Stimulated activated naive CD8-positive, alpha-beta T cell treated with anti-CD3 and anti-CD28 coated beads, Interleukin-15, Interleukin-2, amounts not matched to agents 100 ng/mL and 50 ng/mL, for 24 hours (primary cell): ENCODE results near the gene CHD1L.
A peak's percentile ranks its signal among the peaks of the same experiment; 100 is the strongest.
"Not testable (repeated sequence)": the region's sequence is repeated elsewhere in the genome, so short reads cannot be mapped to it uniquely, and the experiment has no call there.

Experiments used
- H3K27ac Mint-ChIP-seq: one replicate; pipeline ENCODE4 v1.8.0; 2021; ENCODE audit warnings: mild to moderate bottlenecking, mixed read lengths
- H3K27me3 Mint-ChIP-seq: one replicate; pipeline ENCODE4 v1.8.0; 2021; ENCODE audit warnings: mixed read lengths
- H3K36me3 Mint-ChIP-seq: one replicate; pipeline ENCODE4 v1.8.0; 2021; ENCODE audit warnings: low read depth, mixed read lengths
- H3K4me1 Mint-ChIP-seq: one replicate; pipeline ENCODE4 v1.8.0; 2021; ENCODE audit warnings: low read depth, mixed read lengths
- H3K4me3 Mint-ChIP-seq: one replicate; pipeline ENCODE4 v1.8.0; 2021; ENCODE audit warnings: mild to moderate bottlenecking, mixed read lengths
- H3K9me3 Mint-ChIP-seq: one replicate; pipeline ENCODE4 v1.8.0; 2021; ENCODE audit warnings: mixed read lengths

CHD1L gene

DNA sequence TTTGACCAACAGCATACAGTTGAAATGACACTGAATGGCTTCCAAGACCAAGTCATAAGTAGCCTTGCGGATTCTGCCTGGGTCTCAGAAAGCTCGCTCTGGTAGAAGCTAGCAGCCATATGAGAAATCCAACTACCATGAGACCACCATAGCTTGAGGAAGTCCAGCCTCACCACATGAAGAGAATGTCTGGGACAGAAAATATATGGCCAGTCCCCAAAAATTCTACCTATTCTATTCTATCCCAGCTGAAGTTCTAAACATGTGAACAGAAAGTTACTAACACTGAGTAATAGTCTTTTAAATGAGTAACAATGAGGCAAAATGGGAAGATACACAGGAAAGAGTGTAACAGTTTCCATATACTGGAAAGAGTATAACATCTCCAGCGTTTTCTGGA is 26.4 kb upstream of the CHD1L start:
- no peaks in the 10 kb centered on the region for H3K27me3 Mint-ChIP-seq

DNA sequence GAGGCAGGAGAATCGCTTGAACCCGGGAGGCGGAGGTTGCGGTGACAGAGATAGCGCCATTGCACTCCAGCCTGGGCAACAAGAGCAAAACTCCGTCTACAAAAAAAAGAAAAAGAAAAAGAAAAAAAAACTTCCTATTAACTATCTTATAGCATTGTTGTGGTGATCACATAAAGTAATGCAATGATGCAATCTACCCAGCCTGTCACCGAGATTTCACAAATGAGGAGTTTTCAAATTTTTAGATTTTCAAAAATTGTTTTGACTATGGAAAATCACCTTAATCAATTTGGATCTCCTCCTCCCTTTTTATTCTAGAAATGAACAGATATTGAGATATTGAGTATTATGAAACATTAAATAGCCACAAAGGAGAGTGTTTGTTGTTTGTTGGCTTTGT is 25.3 kb upstream of the CHD1L start:
- Mint-ChIP-seq H3K27ac (no peak overlapping the region), H3K9me3 (no peaks in the 10 kb centered on the region), H3K27me3 (no peaks in the 10 kb centered on the region), H3K4me3 (no peak overlapping the region), H3K36me3 (no peaks in the 10 kb centered on the region), H3K4me1 (no peaks in the 10 kb centered on the region)

More for the DNA sequence above, 26.4 kb upstream of the CHD1L start:
- Mint-ChIP-seq H3K9me3 (no peaks in the 10 kb centered on the region), H3K36me3 (no peaks in the 10 kb centered on the region), H3K4me1 (no peaks in the 10 kb centered on the region), H3K27ac (no peak overlapping the region), H3K4me3 (no peak overlapping the region)

DNA sequence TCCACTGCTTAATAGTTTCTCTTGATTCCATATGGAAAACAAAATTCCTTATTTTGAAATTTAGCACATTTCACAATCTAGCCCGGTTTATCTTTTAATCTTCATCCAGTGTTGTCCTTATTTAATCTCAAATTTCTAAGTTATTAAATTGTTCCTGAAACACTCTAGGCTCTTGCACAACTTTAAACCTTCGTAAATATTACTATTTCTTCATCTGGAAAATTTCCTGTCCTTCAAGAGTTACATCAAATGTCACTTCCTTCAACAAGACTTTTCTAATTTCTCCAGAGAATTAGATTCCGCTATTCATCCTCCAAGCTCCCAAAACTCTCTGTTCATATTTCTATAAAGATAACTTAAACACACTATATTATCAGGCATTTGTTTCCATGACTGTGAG is 23.9 kb upstream of the CHD1L start:
- Mint-ChIP-seq H3K36me3 (no peaks in the 10 kb centered on the region), H3K4me3 (no peak overlapping the region), H3K9me3 (no peaks in the 10 kb centered on the region), H3K27me3 (no peaks in the 10 kb centered on the region), H3K27ac (no peak overlapping the region), H3K4me1 (no peaks in the 10 kb centered on the region)

DNA sequence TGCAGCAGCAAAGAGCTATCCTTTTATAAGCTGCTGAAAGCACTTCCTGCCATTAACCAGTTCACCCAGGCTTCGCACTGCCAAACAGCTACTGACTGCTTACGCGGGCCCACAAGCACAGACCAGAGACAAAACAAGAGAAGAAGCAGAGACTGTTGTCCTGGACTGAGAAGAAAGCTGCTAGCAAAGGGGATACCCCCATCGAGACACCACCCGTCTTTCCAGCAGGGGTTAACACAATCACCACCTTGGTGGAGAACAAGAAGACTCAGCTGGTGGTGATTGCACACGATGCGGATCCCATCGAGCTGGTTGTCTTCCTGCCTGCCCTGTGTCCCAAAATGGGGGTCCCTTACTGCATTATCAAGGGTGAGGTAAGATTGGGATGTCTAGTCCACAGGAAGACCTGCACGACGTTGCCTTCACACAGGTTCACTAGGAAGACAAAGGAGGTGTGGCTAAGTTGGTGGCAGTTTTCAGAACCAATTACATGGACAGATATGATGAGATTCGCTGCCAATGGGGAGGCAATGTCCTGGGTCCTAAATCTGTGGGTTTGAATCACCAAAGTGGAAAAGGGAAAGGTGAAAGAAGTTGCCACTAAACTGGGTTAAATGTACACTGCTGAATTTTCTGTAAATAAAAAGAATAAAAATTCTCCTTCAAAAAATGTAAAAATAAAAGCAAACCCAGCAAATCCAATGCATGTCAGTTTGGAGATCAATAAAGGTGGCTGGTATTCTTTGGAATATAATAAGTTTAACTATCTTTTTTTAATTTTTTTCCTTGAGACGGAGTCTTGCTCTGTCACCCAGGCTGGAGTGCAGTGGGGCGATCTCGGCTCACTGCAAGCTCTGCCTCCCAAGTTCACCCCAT is 18.5 kb upstream of the CHD1L start:
- no peak overlapping the region for H3K27ac Mint-ChIP-seq
- H3K4me3 Mint-ChIP-seq, result no peak overlapping the region
- no peaks in the 10 kb centered on the region for H3K9me3 Mint-ChIP-seq
- peaks cover 17% of the 10 kb centered on the region for H3K4me1 Mint-ChIP-seq
- H3K27me3 Mint-ChIP-seq, result no peaks in the 10 kb centered on the region
- no peaks in the 10 kb centered on the region for H3K36me3 Mint-ChIP-seq

DNA sequence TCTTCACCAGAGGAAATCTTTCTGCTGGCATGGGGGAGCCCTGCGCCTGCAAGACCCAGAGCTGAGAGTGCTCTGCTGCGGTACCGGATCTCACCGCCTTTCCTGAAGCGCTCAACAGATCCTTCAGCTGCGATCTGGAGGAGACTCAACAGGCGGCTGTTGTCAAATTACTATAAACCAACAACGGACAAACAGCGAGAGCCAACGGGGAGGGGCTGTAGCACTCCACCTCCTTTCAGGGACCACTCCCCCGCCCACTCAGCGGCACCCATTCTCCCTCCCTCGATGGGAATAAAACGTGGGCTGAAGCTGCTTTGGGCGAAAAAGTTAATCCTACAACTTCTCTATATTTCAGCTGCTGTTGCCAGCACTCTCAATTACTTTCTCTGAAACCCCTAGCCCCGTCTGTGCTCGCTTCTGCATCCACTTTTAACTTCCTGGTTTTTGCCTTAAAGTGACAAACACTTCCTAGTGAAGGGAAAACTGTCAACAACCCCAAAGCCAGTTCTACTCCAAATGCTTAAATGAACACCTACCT is 17.2 kb upstream of the CHD1L start, which contains the start of gene FMO5:
FMO5 (minus strand) TSS at position 147 of the 538 bp plus-strand sequence. CDS start 310 bp downstream, outside the sequence.
- Mint-ChIP-seq H3K9me3 (no peaks in the 10 kb centered on the region), H3K36me3 (no peaks in the 10 kb centered on the region), H3K27me3 (no peaks in the 10 kb centered on the region), H3K4me3 (peak within 1 kb of the TSS; percentile 95), H3K27ac (peak within 1 kb of the TSS; percentile 86), H3K4me1 (peaks cover 17% of the 10 kb centered on the region)

DNA sequence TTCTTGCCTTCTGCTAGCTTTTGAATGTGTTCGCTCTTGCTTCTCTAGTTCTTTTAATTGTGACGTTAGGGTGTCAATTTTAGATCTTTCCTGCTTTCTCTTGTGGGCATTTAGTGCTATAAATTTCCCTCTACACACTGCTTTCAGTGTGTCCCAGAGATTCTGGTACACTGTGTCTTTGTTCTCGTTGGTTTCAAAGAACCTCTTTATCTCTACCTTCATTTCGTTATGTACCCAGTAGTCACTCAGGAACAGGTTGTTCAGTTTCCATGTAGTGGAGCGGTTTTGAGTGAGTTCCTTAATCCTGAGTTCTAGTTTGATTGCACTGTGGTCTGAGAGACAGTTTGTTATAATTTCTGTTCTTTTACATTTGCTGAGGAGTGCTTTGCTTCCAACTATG is 11.5 kb upstream of the CHD1L start:
- H3K9me3 Mint-ChIP-seq, H3K36me3 Mint-ChIP-seq, H3K4me1 Mint-ChIP-seq, H3K27me3 Mint-ChIP-seq, H3K27ac Mint-ChIP-seq, H3K4me3 Mint-ChIP-seq: not testable (repeated sequence)

DNA sequence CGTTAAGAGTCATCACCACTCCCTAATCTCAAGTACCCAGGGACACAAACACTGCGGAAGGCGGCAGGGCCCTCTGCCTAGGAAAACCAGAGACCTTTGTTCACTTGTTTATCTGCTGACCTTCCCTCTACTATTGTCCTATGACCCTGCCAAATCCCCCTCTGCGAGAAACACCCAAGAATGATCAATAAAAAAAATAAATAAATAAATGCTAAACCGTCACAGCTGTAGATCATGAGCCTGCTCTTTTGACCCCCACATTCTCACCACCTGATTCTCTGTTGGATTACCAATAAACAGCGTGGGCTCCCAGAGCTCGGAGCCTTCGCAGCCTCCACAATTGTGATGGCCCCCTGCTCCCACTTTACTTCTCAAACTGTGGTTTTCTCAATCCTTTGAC is 8.6 kb upstream of the CHD1L start:
- not testable (repeated sequence) for H3K4me3 Mint-ChIP-seq, H3K4me1 Mint-ChIP-seq, H3K9me3 Mint-ChIP-seq, H3K27me3 Mint-ChIP-seq, H3K36me3 Mint-ChIP-seq, H3K27ac Mint-ChIP-seq

DNA sequence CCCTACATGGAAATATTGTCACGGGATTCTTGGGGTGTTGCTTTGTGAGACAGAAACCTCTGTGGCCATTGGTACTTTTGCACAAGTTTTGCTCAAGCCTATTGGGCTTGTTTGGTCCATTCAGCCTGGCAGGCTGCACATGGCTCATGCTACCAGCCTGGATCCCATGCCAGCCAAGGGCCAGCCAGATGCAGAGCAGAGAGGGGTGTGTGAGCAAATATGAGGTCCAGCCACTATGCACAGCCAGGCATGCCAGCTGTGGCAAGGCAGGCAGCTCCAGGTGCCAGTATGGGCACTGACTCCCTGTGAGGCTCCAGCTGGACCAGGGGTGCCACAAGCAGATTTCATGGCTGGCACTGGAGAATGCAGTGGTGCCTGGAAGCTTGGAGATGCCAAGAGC is 6.7 kb upstream of the CHD1L start:
- H3K27me3 Mint-ChIP-seq, result peaks cover 5% of the 10 kb centered on the region
- no peak overlapping the region for H3K27ac Mint-ChIP-seq
- no peaks in the 10 kb centered on the region for H3K9me3 Mint-ChIP-seq
- H3K4me3 Mint-ChIP-seq, result no peak overlapping the region
- H3K4me1 Mint-ChIP-seq, result no peaks in the 10 kb centered on the region
- no peaks in the 10 kb centered on the region for H3K36me3 Mint-ChIP-seq

DNA sequence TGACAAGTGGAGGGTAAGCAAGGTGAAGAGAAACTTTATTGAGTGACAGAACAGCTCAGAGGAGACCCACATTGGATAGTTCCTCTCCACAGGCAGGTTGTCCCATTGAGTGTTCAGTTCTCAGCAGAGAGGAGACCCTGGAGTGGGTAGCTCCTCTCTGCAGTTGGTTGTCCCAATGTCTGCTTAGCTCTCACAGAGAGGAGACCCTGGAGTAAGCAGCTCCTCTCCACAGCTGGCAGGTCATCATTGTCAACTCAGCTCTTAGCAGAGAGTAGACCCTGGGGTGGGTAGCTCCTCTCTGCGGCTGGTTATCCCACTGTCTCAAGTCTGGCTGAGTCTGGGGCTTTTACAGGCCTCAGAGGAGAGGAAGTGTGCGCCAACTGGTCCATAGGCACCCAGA is 6.0 kb upstream of the CHD1L start:
- Mint-ChIP-seq H3K27ac (no peak overlapping the region), H3K36me3 (no peaks in the 10 kb centered on the region), H3K4me3 (no peak overlapping the region), H3K4me1 (peaks cover under 1% of the 10 kb centered on the region), H3K9me3 (no peaks in the 10 kb centered on the region), H3K27me3 (peaks cover 5% of the 10 kb centered on the region)

DNA sequence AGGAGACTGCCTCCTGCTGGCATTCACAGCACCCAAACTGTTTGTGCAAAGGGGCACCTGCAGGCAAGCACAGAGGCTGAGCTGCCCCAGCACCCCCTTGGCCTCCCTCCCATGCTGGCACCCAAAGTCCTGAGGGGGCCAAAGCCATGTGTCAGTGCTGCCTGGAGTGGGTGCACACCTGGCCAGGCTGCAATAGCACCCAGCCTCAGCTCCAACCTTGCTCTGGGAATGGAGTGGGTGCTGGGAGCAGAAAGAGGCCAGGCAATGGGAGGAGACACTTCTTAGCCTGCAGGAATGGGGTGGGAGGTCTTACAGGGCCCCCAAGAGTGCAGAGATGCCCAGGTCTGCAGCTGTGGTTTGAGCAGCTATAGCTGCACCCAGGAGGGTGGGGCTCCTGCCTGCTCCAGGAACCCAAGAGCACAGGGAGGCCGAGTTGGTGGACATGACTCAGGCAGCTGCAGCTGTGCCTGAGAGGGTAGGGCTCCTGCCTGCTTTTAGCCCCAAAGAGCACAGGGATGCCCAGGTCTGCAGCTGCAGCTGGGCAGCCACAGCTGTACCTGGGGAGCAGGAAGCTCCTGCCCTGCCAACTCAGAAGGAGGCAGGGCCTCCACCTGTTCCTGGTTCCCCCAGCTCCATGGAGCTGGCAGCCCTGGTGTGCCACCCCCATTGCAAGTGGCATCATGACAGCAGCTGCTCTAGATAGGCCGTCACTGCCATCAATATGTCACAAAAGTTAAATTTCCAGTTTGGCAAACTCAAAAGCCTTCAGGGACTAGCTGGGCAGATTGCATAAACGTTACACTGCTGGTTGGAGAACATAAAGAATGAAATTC is 5.3 kb upstream of the CHD1L start:
- no peak overlapping the region for H3K4me3 Mint-ChIP-seq
- H3K27me3 Mint-ChIP-seq, result peaks cover 5% of the 10 kb centered on the region
- no peaks in the 10 kb centered on the region for H3K36me3 Mint-ChIP-seq
- H3K9me3 Mint-ChIP-seq, result no peaks in the 10 kb centered on the region
- H3K4me1 Mint-ChIP-seq, result peaks cover 8% of the 10 kb centered on the region
- H3K27ac Mint-ChIP-seq, result no peak overlapping the region

DNA sequence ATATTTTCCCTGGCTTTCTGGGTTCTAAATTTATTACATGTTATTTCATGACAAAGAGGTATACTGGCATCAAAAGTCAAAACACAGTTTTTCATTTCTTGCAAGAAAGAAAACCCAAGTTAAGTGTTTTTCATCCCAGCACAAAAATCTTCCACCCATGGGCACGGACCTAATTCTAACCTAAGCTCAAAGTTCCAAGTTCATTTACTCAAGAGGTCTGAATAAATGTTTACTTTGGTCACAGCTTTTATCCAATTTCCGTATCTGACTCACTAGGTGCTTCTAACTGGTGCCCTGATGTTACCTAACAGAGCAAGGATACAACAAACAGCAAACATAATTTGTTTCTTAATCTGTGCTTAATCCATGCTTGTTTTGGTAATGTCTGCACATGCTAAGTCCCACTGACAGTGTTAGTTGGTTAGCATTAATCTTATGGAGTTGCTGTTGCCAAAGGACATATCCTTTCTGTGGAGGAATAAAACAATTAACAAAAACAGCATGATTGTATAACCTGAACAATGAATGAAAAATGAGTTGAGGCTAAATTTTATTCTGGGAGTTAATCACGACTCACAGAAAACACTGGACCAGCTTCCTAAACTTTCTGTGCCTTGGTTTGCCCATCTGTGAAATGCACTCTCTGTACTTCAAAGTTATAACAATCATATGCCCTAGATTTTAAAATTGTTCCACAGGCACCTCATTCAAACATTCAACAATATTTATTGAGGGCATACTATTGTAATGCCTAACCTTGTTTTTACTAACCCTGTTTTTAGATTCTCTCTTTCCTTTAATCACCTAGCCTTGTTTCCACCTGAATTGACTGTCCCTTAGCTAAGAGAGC is 4.2 kb upstream of the CHD1L start:
- Mint-ChIP-seq H3K9me3 (no peaks in the 10 kb centered on the region), H3K27ac (no peak overlapping the region), H3K4me1 (peaks cover 9% of the 10 kb centered on the region), H3K36me3 (no peaks in the 10 kb centered on the region), H3K27me3 (peaks cover 5% of the 10 kb centered on the region), H3K4me3 (no peak overlapping the region)

DNA sequence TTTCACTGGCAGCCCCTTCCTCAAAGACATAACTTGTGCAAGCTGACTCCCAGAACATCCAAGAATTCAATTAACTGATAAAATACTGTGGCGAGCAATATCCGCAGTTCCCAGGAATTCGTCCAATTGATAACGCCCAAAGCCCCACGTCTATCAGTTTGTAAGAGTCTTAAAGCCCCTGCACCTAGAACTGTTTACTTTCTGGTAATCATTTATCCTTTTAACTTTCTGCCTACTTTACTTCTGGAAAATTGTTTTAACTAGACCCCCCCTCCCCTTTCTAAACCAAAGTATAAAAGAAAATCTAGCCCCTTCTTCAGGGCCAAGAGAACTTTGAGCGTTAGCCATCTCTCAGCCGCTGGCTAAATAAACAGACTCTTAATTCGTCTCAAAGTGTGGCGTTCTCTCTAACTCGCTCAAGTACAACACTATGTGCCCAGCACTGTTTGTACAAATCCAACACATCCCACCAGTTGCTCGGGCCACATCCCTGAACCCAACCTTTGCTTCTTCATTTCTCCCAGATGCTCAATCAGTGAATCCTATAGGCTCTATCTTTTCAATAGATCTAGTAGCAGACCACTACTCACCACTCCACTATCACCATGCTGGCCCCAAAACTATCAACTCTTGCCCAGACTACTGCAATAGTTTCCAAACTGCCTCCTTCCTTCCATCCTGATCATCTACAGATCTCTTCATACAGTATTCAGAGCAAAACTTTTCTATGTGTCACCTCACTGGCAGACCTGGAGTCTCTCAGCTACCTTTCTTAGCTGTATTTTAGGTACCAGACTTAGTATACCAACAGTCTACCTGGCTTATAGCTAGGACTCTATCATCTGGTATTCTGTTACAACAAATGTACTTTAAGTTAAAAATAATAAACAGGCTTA is 3.3 kb upstream of the CHD1L start:
- Mint-ChIP-seq H3K4me3 (no peak overlapping the region), H3K4me1 (peaks cover 17% of the 10 kb centered on the region), H3K27ac (no peak overlapping the region), H3K36me3 (peaks cover 5% of the 10 kb centered on the region), H3K27me3 (peaks cover 5% of the 10 kb centered on the region), H3K9me3 (no peaks in the 10 kb centered on the region)

DNA sequence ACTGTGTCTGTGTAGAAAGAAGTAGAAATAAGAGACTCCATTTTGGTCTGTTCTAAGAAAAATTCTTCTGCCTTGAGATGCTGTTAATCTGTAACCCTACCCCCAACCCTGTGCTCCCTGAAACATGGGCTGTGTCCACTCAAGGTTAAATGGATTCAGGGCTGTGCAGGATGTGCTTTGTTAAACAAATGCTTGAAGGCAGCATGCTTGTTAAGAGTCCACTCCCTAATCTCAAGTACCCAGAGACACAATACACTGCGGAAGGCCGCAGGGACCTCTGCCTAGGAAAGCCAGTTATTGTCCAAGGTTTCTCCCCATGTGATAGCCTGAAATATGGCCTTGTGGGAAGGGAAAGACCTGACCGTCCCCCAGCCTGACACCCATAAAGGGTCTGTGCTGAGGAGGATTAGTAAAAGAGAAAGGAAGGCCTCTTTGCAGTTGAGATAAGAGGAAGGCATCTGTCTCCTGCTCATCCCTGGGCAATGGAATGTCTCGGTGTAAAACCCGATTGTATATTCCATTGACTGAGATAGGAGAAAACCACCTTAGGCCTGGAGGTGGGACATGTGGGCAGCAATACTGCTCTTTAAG is 2.3 kb upstream of the CHD1L start:
- H3K9me3 Mint-ChIP-seq, H3K4me3 Mint-ChIP-seq, H3K27ac Mint-ChIP-seq, H3K27me3 Mint-ChIP-seq: not testable (repeated sequence)
- Mint-ChIP-seq H3K36me3 (peaks cover 10% of the 10 kb centered on the region), H3K4me1 (peaks cover 28% of the 10 kb centered on the region)
